GM18508 (cell line): ENCODE results near the gene MYEOV.

Experiments used
- ATAC-seq: cut with Tn5 transposase; IDR thresholded peaks from one replicate; pipeline ENCODE4 v1.9.1; 2021; ENCODE audit warnings: moderate number of reproducible peaks; ENCODE audit not compliant: insufficient read depth, unreplicated experiment

The MYEOV gene

DNA sequence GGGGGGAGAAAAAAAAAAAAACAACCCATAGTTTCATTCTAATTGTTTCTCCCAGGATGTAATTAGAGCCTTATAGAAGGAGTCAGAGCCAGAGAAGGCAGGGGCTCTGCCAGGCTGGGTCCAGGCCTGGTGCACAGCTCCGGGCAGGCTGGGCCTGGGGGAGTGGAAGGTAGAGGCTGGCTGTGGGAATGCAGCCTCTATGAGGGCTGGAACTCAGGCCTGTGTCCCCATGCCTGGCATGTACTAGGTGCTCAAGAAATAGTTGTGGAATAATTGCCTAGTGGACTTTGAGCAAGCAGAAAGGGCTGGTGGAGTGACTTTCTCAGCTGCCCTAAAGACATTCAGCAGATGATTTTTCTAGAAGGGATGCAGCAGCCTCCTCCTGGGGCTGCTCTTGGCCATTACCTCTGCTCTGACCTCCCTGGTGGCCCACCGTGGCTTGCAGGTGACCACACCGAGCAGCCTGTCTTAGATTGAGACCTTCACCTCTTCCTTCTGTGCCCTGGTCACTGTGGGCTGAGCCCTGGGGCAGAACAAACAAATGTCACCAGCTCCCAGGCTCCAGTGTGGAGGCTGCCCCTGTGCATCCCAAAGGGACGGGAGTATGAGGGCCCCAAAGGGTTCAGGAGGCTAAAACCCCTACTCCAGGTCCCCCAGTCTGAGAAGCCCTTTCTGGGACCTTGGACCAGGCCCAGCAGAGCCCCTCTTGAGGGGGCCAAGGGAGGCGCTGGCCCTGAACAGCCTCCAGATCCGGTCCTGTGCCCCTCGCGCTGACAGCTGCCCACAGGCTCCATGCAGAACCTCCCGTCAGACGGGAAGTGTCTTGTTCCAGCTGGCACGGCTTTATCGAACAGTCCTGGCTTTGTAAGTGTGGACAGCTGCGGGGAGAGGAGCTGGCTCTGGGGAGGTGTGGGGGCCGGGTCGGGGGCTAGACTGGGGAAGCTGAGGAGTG is 18.8 kb downstream of the MYEOV start:
- ATAC-seq: no peak

DNA sequence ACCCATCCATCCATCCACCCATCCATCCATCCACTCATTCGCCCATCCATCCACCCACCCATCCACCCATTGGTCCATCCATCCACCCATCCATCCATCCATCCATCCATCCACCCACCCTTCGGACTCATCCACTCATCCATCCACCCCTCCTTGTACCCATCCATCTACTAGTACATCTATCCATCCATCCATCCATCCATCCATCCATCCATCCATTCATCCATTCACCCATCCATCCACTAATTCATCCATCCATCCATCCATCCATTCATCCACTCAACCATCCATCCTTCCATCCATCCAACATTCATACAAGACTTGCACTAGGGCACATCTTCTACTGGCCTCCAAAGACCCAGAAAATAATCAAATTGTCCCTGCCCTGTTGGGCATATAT is 20.0 kb downstream of the MYEOV start:
- ATAC-seq: no peak

DNA sequence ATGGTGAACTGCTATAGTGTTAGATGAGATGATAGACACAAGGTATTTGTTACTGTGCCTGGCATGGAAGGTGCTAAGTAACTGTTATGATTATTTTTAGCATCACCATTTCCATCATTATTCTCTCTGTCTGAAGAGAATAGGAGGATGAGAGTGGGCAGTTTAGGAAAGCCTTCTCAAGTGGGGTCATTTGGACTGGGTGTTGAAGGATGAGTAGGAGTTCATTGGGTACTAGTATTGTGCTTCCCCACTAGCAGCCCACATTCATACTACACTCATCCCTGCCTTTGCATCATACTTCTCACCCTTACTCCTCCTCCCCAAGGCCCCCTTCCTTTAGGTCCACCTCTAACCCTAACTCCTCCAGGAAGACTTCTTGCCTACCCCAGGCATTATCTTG is 20.6 kb downstream of the MYEOV start:
- ATAC-seq: no peak

GRCh38 chr11:69316956-69317355 is 23.0 kb downstream of the MYEOV start:
- ATAC-seq: no peak

GRCh38 chr11:69317401-69318092 is 23.6 kb downstream of the MYEOV start:
- ATAC-seq: no peak

- no peak for ATAC-seq
These were observed 24.1 kb downstream of the MYEOV start for GRCh38 chr11:69318093-69318420.

DNA sequence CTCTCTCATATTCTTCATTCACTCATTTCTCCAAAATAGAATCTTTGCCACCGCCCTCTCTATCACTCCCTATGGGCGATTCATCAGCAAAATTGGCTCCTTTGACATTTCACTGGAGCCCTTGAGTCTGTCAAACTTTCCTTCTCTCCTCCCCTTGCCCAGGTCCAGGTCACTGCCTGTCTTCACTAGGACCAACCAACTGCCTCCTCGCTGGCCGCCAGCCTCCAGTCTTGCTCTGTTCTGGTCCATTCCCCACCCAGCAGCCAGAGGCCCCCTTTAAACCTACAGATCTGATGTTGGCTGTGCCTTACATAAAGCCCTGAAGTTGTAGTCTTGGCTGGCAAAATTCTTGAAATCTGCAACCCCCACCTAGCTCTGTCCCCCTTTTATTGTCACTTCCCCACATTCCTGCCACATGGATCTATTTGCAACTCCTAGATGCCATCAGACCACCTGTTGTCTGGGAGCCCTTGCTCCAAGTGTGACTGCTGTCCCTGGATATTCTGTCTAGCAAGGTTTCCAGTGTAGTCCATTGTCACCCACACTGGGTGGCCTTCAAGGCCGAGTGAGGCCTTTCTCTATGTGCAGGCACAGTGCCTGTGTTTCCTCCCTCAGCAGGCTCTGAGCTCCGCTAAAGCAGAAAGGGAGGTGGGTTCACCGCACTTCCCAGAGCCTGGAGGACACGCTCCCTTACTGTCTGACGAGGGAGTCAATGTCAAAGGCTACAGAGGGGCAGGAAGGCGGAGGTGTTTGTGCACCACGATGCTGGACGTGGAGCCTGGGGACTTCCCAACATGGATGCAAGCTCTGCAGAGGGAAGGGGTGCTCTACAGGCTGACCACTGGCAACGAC is 25.5 kb downstream of the MYEOV start:
- ATAC-seq: no peak

DNA sequence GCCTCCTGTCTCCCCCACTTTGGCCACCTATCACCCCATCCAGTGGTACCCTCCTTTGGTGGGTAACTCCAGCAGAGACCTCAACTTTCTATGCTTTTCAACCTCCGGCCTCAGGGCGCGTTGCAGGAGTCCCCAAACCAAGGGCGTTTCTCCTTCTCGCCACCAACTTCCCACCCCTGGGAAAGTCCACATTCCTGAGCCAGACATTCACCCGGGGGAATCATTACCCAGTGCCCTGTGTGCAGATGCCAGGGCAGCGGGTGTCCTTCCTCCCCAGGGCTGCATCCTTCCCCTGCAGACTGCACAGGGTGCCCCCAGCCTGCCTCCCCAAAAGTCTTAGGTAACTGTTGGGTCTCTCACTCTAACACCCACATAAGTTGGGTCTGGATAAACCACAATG is 26.4 kb downstream of the MYEOV start:
- ATAC-seq: no peak

DNA sequence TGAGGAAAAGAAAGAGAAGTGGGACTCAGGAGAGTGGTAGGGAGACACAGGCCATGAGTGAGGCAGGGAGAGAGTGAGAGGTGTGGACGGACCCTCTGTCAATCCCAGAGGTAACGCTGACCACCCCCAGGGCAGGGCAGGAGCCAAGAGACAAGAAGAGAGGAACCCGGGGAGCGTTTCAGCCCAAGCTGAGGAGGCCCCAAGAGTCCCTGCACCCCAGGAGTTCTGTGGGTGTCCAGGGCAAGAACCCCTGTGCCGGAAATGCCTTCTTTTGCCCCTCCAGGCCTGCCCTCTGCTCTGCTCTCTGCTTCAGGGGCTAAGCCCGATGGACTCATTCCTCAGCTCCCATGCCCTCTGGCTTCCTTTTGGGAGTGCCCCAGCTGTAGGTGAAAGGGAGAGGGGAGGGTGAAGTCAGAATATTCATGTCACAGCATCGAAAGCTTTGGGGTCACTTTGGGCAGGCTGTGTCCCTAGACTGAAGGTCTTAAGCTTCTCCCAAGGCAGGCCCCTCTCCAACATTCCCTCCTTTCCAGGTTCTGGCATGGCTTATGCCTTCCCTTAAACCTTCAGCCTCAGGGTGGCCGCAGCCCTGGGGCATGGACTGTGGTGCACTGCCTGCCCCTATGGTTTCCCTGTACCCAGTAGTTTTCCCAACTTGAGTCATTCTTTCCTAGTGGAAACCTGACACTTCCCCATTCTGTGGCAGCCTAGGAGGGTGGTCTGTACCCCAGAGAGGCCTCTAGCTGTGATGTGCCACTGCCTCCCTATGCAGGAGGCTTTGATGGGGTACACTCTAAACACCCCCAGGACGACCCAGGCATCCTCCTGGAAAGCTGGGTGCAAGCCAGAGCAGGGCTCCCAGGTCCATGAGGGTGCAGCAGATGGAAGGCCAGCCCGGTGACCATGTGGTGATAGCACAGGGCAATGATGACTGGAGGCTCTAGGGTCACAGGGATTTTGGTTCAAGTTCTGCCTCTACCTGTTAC is 27.1 kb downstream of the MYEOV start:
- no peak for ATAC-seq

DNA sequence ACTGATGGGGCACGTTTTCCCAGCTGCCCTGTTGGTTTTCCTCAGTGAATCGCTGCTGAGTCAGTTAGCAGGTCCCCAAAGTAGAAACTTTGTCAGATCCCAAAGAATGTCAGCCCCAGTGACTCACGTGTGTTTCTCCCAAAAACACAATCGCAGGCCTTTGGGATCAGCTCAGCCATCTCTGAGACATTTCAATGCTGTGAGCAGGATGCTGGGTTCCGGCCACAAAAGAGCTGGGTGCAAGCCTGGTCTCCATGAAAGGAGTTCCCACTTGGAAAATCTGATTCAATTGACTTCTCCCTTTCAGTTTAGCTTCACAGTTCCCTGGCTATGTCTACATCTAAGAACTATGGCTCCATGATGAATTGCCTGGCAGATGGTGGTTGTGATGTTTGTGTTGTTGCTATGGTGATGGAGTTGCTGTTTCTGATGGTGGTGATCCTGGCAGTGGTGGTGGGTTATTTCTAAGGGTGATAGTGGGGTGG is 28.0 kb downstream of the MYEOV start:
- no peak for ATAC-seq

DNA sequence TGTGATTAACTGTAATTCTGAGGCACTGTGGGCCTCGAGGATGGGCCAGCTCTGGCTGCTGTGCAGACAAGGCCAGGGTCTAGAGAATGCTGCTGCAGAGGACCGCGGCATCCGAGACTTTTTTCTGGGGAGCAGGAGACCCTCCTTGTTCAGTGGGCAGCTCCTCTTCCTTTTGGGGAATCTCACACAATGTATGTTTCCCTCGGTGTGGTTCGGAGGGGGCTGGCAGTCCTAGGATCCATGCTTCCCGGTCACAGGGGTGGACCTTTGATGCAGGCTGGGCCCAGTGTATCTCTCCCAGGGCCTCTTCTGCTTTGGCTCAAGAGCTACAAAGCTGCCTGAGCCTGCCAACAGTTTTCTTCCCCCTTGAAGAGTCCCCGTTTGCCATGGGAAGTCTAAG is 31.5 kb downstream of the MYEOV start:
- no peak for ATAC-seq

- no peak for ATAC-seq
These were observed 32.8 kb downstream of the MYEOV start for GRCh38 chr11:69326622-69327219.

GRCh38 chr11:69327741-69328191 is 33.8 kb downstream of the MYEOV start:
- no peak for ATAC-seq

DNA sequence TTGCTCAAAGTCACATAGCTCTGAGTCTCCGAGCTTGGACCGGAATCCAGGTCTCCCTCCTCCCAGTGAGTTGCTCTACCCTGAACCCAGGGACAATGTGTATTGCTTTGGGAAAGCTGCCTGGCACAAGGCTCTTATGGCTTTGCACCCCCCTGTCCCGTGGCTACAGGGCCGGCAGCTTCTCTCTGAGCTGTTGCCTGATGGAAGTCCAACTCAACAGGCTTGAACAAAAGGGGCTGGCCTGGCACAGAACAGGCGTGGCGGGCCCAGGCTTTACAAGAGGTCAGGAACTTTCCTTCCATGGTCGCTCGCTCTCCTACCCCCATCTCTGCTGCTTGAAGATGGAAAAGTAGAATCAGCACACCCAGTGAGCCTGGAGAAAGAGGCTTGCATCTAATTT is 34.3 kb downstream of the MYEOV start:
- no peak for ATAC-seq

- no peak for ATAC-seq
These were observed 35.6 kb downstream of the MYEOV start for GRCh38 chr11:69329581-69329980.

GRCh38 chr11:69330330-69330729 is 36.4 kb downstream of the MYEOV start:
- no peak for ATAC-seq

GRCh38 chr11:69333149-69333710 is 39.3 kb downstream of the MYEOV start:
- no peak for ATAC-seq

DNA sequence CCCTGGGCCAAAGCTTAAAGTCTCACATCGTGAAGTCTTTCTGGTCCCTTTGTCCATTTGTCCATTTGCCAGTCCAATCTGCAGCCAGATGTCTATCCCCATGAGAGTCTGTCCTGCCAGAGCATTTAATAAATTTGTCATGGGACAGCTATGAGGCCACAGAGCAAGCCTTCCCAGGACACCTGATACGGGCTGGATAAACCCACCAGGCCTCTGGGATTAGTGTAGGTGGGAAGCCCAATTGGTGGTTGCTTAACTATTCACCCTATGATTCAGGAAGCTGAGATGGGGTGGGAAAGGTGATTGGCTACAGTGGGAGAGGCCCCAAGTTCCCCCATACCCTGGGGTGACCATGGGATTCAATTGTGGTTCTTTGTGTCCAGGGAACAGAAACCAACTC is 39.9 kb downstream of the MYEOV start:
- ATAC-seq: no peak
